Esophagus squamous epithelium (tissue), 4 donors: ENCODE data around the gene CACNG1.

Experiments
- POLR2A ChIP-seq, 4 donors: fragments of 450-650 bp; IDR thresholded peaks; one replicate each; pipeline ENCODE4 v1.6.1; 2017; ENCODE audit warnings: antibody characterized with exemption in 4 of 4, mild to moderate bottlenecking in 4 of 4, moderate library complexity in 3 of 4
- TF ChIP-seq, protein P1 (sequence below), 6 experiments: fragments of 450-650 bp in 4 of 6; fragments of 200-600 bp in 2 of 6; sonication (generic) in 2 of 6; IDR thresholded peaks; one replicate each; pipeline ENCODE4 v1.5.1; 2016 to 2019; ENCODE audit warnings: antibody characterized with exemption in 6 of 6, mild to moderate bottlenecking in 4 of 6, moderate library complexity in 4 of 6

- TF ChIP-seq, protein P1, sequence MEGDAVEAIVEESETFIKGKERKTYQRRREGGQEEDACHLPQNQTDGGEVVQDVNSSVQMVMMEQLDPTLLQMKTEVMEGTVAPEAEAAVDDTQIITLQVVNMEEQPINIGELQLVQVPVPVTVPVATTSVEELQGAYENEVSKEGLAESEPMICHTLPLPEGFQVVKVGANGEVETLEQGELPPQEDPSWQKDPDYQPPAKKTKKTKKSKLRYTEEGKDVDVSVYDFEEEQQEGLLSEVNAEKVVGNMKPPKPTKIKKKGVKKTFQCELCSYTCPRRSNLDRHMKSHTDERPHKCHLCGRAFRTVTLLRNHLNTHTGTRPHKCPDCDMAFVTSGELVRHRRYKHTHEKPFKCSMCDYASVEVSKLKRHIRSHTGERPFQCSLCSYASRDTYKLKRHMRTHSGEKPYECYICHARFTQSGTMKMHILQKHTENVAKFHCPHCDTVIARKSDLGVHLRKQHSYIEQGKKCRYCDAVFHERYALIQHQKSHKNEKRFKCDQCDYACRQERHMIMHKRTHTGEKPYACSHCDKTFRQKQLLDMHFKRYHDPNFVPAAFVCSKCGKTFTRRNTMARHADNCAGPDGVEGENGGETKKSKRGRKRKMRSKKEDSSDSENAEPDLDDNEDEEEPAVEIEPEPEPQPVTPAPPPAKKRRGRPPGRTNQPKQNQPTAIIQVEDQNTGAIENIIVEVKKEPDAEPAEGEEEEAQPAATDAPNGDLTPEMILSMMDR (IDR thresholded peaks at IDR 0.05): no peak
- TF ChIP-seq POLR2A (IDR thresholded peaks at IDR 0.05): no peak
Observed at GRCh38 chr17:67044016-67044772, at the start of gene CACNG1.
